Colonic mucosa (tissue), 4 donors: Measurements from ENCODE around the gene NLRX1. TPM values are rescaled to one million over a fixed set of nuclear protein-coding genes. Genes with fewer than 3 reads are reported as not detected.
"Not testable (repeated sequence)": the region's sequence is repeated elsewhere in the genome, so short reads cannot be mapped to it uniquely, and the experiment has no call there.

Experiments
- DNase-seq: peaks from one replicate; pipeline ENCODE4 v3.0.0-alpha.2; 2020
- H3K27ac ChIP-seq: fragments of 200-600 bp; one replicate; pipeline ENCODE4 v1.8.0; 2021
- H3K27me3 ChIP-seq: fragments of 200-600 bp; one replicate; pipeline ENCODE4 v1.8.0; 2021
- H3K36me3 ChIP-seq: fragments of 200-600 bp; one replicate; pipeline ENCODE4 v1.8.0; 2021
- H3K4me1 ChIP-seq: fragments of 200-600 bp; one replicate; pipeline ENCODE4 v1.8.0; 2021; ENCODE audit warnings: mild to moderate bottlenecking
- H3K4me3 ChIP-seq: fragments of 200-600 bp; one replicate; pipeline ENCODE4 v1.8.0; 2021
- H3K9ac ChIP-seq, 2 donors: one replicate each; pipeline ENCODE4 v1.7.0; 2013; ENCODE audit warnings: control low read depth in 2 of 2, low read depth in 2 of 2, low read length in 2 of 2
- H3K9me3 ChIP-seq: fragments of 200-600 bp; one replicate; pipeline ENCODE4 v1.8.0; 2021
- intact Hi-C: fragments of 100-400 bp; cut with DNase I; formaldehyde crosslinking; loops from one replicate; pipeline ENCODE4 v1.14.1; 2022
- total RNA-seq, 2 donors: library from RNA; stranded (reverse); fragmentation: NEBNext Ultra II Directional in 1 of 2; extraction: Animal tissue kit (Norgen Biotek cat#: 25700) in 1 of 2; gene quantifications; one replicate each; pipeline ENCODE4 v1.2.1, GENCODE V29; 2021
- TF ChIP-seq, protein P1 (sequence below): fragments of 200-600 bp; IDR thresholded peaks from one replicate; pipeline ENCODE4 v1.8.0; 2022; ENCODE audit warnings: antibody characterized with exemption, mild to moderate bottlenecking
- donor health status: healthy.
- donor health status: DM: no; HTN: no; CAD: no.
- donor health status: DM: no; HTN: no; CAD: no.

Gene NLRX1
- total RNA-seq, 2 donors from 2014 or later = 16.5 to 17.1 TPM

DNA sequence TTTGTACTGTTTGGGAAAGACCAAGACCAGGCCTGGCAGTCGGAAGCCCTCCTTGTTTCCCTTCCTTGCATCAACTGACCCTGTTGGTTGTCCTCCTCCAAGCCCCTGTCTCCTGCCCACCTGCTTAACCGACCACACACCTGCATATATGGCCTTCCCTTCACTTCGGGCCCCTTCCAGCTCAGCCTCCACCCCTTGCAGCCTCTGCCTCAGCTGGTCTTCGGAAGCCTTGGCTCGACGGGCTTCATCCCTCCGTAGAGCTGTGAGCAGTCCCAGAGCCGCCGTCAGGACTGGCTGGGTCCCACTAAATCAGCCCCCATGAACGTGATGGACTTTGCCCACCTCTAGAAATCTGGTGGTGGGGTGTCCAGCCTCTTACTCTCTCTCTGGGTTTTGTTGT, 25.1 kb downstream of the NLRX1 start:
- Histone ChIP-seq H3K27ac (no peak overlapping the region), H3K4me3 (no peak overlapping the region), H3K9ac (no peak overlapping the region), H3K9me3 (no peaks in the 10 kb centered on the region), H3K36me3 (no peaks in the 10 kb centered on the region), H3K27me3 (no peaks in the 10 kb centered on the region), H3K4me1 (no peaks in the 10 kb centered on the region)
- no peak for DNase-seq
- intact Hi-C loops = loop anchor here (5.0 kb wide), 1 partner anchor 36 kb away; no protein-coding TSS in a partner anchor
- TF ChIP-seq, protein P1, sequence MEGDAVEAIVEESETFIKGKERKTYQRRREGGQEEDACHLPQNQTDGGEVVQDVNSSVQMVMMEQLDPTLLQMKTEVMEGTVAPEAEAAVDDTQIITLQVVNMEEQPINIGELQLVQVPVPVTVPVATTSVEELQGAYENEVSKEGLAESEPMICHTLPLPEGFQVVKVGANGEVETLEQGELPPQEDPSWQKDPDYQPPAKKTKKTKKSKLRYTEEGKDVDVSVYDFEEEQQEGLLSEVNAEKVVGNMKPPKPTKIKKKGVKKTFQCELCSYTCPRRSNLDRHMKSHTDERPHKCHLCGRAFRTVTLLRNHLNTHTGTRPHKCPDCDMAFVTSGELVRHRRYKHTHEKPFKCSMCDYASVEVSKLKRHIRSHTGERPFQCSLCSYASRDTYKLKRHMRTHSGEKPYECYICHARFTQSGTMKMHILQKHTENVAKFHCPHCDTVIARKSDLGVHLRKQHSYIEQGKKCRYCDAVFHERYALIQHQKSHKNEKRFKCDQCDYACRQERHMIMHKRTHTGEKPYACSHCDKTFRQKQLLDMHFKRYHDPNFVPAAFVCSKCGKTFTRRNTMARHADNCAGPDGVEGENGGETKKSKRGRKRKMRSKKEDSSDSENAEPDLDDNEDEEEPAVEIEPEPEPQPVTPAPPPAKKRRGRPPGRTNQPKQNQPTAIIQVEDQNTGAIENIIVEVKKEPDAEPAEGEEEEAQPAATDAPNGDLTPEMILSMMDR = no peak

- Histone ChIP-seq H3K27ac (no peak overlapping the region), H3K4me1 (no peaks in the 10 kb centered on the region), H3K9ac (no peak overlapping the region), H3K27me3 (no peaks in the 10 kb centered on the region), H3K9me3 (no peaks in the 10 kb centered on the region), H3K4me3 (no peak overlapping the region), H3K36me3 (no peaks in the 10 kb centered on the region)
- DNase-seq = no peak
- TF ChIP-seq, protein P1 = no peak
- intact Hi-C loops = loop anchor here (5.0 kb wide), 1 partner anchor 38 kb away; no protein-coding TSS in a partner anchor
Observed at GRCh38 chr11:119194811-119195440, 26.4 kb downstream of the NLRX1 start.

GRCh38 chr11:119195680-119196079, 27.2 kb downstream of the NLRX1 start:
- Histone ChIP-seq H3K4me3 (no peak overlapping the region), H3K36me3 (no peaks in the 10 kb centered on the region), H3K27ac (no peak overlapping the region), H3K4me1 (no peaks in the 10 kb centered on the region), H3K9me3 (no peaks in the 10 kb centered on the region), H3K9ac (no peak overlapping the region), H3K27me3 (no peaks in the 10 kb centered on the region)
- DNase-seq = peak; percentile 61
- intact Hi-C loops = no loop called here
- TF ChIP-seq, protein P1 = no peak

DNA sequence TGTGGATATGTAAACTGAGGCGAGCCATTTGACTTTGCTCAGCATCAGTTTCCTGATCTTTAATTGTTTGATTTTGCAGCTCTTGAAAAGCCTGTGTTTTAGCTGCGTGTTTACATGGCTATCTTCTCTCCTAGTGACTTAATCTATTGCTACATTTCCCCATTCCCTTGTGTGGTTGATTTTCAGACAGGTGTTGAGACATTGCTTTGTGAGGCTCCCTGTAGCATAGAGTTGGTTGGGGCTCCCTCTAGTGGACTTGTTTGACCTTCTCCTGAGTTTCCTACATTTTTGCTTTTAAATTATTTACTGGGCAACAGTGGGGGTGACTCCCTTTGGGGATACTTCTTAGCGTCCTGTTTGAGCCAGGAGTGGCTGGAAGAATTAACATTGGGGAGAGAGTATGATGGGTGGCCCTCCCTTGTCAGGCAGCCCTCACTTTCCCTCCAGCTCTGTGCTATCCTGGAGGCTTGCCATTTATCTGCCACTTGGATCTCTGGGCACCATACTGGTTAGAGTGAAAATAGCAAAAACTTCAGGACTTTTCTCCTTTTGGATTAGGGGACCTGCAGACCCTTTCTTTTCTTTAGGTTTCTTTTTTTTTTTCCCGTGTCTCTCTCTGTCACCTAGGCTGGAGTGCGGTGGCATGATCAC, 28.4 kb downstream of the NLRX1 start:
- no peaks in the 10 kb centered on the region for H3K27me3 ChIP-seq
- H3K4me1 ChIP-seq = no peaks in the 10 kb centered on the region
- intact Hi-C loops = no loop called here
- H3K9me3 ChIP-seq = no peaks in the 10 kb centered on the region
- H3K36me3 ChIP-seq = no peaks in the 10 kb centered on the region
- H3K27ac ChIP-seq = no peak overlapping the region
- TF ChIP-seq, protein P1 = peak; percentile 67
- no peak overlapping the region for H3K9ac ChIP-seq
- DNase-seq = peak; percentile 88
- H3K4me3 ChIP-seq = no peak overlapping the region

DNA sequence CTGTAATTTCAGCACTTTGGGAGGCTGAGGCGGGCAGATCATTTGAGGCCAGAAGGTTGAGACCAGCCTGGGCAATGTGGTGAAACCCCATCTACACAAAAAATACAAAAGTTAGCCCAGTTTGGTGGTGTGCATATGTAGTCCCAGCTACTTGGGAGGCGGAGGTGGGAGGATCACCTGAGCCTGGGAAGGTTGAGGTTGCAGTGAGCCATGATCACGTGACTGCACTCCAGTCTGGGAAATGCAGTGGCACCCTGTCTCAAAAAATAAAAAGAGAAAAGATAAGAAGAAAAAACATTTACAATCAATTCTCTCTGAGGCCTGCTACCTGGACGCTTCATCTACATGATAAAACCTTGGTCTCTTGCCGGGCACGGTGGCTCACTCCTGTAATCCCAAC, 30.4 kb downstream of the NLRX1 start:
- TF ChIP-seq, protein P1 = no peak
- no peaks in the 10 kb centered on the region for H3K36me3 ChIP-seq
- intact Hi-C loops = no loop called here
- no peak for DNase-seq
- H3K4me1 ChIP-seq = no peaks in the 10 kb centered on the region
- no peak overlapping the region for H3K27ac ChIP-seq
- no peaks in the 10 kb centered on the region for H3K27me3 ChIP-seq
- no peak overlapping the region for H3K4me3 ChIP-seq
- H3K9me3 ChIP-seq = no peaks in the 10 kb centered on the region
- no peak overlapping the region for H3K9ac ChIP-seq

DNA sequence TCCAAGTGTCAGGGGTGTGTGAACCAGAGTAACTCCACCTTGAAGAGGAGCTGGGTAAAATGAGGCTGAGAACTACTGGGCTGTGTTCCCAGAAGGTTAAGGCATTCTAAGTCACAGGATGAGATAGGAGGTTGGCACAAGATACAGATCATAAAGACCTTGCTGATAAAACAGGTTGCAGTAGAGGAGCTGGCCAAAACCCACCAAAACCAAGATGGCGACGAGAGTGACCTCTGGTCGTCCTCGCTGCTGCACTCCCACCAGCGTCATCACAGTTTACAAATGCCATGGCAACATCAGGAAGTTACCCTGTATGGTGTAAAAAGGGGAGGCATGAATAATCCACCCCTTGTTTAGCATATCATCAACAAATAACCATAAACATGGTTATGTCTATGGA, 32.7 kb downstream of the NLRX1 start:
- H3K9ac ChIP-seq, H3K36me3 ChIP-seq, H3K27me3 ChIP-seq, DNase-seq, H3K4me3 ChIP-seq, H3K4me1 ChIP-seq, H3K27ac ChIP-seq, H3K9me3 ChIP-seq: not testable (repeated sequence)
- intact Hi-C loops = loop anchor here (5.0 kb wide), 1 partner anchor 104 kb away; a partner anchor contains a TSS
